Neural cell (in vitro differentiated cells): ENCODE measurements around the gene BMP7.

Experiments
- EP300 ChIP-seq: fragments of 450-650 bp; conservative IDR thresholded peaks from 2 replicates; pipeline ENCODE4 v1.6.1; 2014; ENCODE audit warnings: antibody characterized with exemption, mild to moderate bottlenecking, moderate library complexity; ENCODE audit not compliant: poor library complexity, severe bottlenecking
- EZH2 ChIP-seq: fragments of 200-600, 300-800 bp; shearing (Covaris generic), sonication (generic); IDR thresholded peaks from 2 replicates; pipeline ENCODE4 v1.6.1; 2014; ENCODE audit warnings: antibody characterized with exemption, low read length, borderline replicate concordance, mild to moderate bottlenecking; ENCODE audit not compliant: insufficient read depth, poor library complexity, severe bottlenecking
- POLR2AphosphoS5 ChIP-seq: IDR thresholded peaks from 2 replicates; pipeline ENCODE4 v1.6.1; 2012
- TAF1 ChIP-seq: IDR thresholded peaks from 2 replicates; pipeline ENCODE4 v1.6.1; 2012; ENCODE audit warnings: low read depth
- TF ChIP-seq, protein P1 (sequence below): fragments of 450-650 bp; IDR thresholded peaks from 2 replicates; pipeline ENCODE4 v1.5.1; 2014; ENCODE audit warnings: antibody characterized with exemption, mild to moderate bottlenecking, moderate library complexity; ENCODE audit not compliant: poor library complexity, severe bottlenecking

DNA sequence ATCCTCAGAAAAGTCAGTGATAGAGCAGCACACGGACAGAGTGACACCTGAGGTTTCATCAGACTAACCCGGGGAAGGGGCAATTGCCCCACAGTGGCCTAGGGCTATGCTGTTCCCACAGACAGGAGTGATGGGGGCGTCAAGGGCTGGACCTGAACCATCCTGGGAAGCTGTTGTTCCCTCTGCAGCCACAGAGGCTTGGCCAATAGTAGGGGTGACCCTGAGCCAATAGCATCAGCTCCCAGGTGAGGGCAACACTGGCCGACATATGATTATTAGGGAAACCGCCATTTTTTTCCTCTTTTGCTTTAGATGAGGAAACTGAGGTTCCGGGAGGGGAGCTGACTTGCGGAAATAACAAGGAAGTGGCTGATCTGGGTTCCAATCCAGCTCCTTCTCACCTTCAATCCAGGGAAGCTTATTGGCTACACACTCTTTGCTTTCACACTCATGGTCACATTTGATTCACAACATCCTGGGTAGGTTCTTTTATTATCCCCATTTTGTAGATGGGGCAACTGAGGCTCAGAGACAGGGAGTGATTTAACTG is 126.0 kb downstream of the BMP7 start:
- TF ChIP-seq, protein P1, sequence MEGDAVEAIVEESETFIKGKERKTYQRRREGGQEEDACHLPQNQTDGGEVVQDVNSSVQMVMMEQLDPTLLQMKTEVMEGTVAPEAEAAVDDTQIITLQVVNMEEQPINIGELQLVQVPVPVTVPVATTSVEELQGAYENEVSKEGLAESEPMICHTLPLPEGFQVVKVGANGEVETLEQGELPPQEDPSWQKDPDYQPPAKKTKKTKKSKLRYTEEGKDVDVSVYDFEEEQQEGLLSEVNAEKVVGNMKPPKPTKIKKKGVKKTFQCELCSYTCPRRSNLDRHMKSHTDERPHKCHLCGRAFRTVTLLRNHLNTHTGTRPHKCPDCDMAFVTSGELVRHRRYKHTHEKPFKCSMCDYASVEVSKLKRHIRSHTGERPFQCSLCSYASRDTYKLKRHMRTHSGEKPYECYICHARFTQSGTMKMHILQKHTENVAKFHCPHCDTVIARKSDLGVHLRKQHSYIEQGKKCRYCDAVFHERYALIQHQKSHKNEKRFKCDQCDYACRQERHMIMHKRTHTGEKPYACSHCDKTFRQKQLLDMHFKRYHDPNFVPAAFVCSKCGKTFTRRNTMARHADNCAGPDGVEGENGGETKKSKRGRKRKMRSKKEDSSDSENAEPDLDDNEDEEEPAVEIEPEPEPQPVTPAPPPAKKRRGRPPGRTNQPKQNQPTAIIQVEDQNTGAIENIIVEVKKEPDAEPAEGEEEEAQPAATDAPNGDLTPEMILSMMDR, result no peak
- TF ChIP-seq EZH2, result no peak
- no peak for TF ChIP-seq POLR2AphosphoS5
- no peak for TF ChIP-seq EP300
- TF ChIP-seq TAF1, result no peak
